ENCODE data around the gene DHRS4.

Gene DHRS4

DNA sequence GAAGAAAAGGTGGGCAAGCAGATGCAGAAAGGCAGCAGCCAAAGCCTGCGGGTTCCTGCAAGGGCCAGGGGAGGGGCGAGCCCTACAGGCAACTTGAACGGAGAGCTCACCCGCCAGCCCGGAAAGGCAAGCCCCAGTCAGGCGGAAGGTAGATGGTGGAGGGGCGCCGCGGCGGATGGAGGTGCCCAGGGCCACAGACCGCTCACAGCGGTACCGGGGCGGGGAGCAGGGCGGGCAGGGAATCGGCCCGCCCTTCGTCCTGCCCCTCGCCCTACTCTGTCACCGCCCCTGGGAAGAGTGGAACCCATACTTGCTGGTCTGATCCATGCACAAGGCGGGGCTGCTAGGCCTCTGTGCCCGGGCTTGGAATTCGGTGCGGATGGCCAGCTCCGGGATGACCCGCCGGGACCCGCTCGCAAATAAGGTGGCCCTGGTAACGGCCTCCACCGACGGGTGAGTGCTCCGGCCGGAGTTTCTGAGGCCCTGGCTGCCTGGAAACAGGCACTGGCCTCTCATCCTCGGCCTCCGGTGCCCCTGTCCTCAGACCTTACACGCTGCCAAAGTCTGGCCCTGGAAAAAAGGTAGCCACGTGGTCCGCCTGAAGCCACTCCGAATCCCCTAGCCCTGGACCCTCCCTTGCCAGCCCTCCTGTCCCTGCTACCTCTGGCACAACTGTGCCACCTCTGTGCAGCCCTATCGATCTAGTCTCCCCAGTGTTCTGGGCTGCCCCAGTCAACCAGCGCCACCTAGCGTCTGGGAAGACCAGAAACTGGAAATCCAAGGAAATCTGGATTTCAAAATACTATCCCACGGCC, at the start of gene DHRS4:
TSS of gene DHRS4 (plus strand) at position 307 of the 815 bp plus-strand sequence. CDS start at position 326, 19 bp downstream.
- Histone ChIP-seq H3K36me3 (ENCODE audit: control insufficient read depth, insufficient read depth, low read length) (no peaks in the 10 kb centered on the region), H3K27me3 (replicated peaks; ENCODE audit: control insufficient read depth, insufficient read depth, low read length) (no peaks in the 10 kb centered on the region), H3K4me3 (replicated peaks; ENCODE audit: low read depth, low read length) (peak within 1 kb of the TSS; percentile 95)
- TF ChIP-seq, protein P1, sequence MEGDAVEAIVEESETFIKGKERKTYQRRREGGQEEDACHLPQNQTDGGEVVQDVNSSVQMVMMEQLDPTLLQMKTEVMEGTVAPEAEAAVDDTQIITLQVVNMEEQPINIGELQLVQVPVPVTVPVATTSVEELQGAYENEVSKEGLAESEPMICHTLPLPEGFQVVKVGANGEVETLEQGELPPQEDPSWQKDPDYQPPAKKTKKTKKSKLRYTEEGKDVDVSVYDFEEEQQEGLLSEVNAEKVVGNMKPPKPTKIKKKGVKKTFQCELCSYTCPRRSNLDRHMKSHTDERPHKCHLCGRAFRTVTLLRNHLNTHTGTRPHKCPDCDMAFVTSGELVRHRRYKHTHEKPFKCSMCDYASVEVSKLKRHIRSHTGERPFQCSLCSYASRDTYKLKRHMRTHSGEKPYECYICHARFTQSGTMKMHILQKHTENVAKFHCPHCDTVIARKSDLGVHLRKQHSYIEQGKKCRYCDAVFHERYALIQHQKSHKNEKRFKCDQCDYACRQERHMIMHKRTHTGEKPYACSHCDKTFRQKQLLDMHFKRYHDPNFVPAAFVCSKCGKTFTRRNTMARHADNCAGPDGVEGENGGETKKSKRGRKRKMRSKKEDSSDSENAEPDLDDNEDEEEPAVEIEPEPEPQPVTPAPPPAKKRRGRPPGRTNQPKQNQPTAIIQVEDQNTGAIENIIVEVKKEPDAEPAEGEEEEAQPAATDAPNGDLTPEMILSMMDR (IDR thresholded peaks at IDR 0.05; ENCODE audit: insufficient read depth, low read length, poor library complexity, severe bottlenecking), result peak; percentile 95
- DNase-seq (ENCODE audit: extremely low read depth, insufficient read length), result peak; percentile 87

GRCh38 chr14:23910101-23910875, 43.3 kb upstream of the DHRS4 start:
- no peaks in the 10 kb centered on the region for H3K27me3 ChIP-seq (replicated peaks; ENCODE audit: control insufficient read depth, insufficient read depth, low read length)
- TF ChIP-seq, protein P1 (IDR thresholded peaks at IDR 0.05; ENCODE audit: insufficient read depth, low read length, poor library complexity, severe bottlenecking), result peak; percentile 90
- no peak overlapping the region for H3K4me3 ChIP-seq (replicated peaks; ENCODE audit: low read depth, low read length)
- H3K36me3 ChIP-seq (ENCODE audit: control insufficient read depth, insufficient read depth, low read length), result no peaks in the 10 kb centered on the region
- DNase-seq (ENCODE audit: extremely low read depth, insufficient read length), result no peak

DNA sequence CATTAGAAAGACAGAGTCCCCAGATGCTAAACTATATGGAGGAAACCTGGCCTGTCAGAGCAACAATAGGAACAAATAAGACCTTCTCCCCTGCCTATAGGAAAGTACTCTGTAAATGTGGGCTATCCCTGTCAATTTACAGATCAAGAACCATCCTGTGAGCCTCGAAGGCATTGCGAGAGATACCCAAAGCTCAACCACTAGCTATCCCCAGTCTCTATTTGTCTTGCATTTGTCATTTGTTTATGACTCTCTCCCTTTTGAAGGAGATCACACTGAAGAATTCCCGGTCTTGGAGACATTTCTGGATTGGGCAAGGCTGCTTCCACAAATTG, 42.7 kb upstream of the DHRS4 start:
- no peak overlapping the region for H3K4me3 ChIP-seq (replicated peaks; ENCODE audit: low read depth, low read length)
- no peaks in the 10 kb centered on the region for H3K36me3 ChIP-seq (ENCODE audit: control insufficient read depth, insufficient read depth, low read length)
- no peak for DNase-seq (ENCODE audit: extremely low read depth, insufficient read length)
- H3K27me3 ChIP-seq (replicated peaks; ENCODE audit: control insufficient read depth, insufficient read depth, low read length), result no peaks in the 10 kb centered on the region
- TF ChIP-seq, protein P1 (IDR thresholded peaks at IDR 0.05; ENCODE audit: insufficient read depth, low read length, poor library complexity, severe bottlenecking), result no peak

- Histone ChIP-seq H3K27me3 (replicated peaks; ENCODE audit: control insufficient read depth, insufficient read depth, low read length) (no peaks in the 10 kb centered on the region), H3K4me3 (replicated peaks; ENCODE audit: low read depth, low read length) (no peak overlapping the region), H3K36me3 (ENCODE audit: control insufficient read depth, insufficient read depth, low read length) (no peaks in the 10 kb centered on the region)
- TF ChIP-seq, protein P1 (IDR thresholded peaks at IDR 0.05; ENCODE audit: insufficient read depth, low read length, poor library complexity, severe bottlenecking), result no peak
- DNase-seq (ENCODE audit: extremely low read depth, insufficient read length), result no peak
Measured at GRCh38 chr14:23915559-23915958, 38.0 kb upstream of the DHRS4 start.

DNA sequence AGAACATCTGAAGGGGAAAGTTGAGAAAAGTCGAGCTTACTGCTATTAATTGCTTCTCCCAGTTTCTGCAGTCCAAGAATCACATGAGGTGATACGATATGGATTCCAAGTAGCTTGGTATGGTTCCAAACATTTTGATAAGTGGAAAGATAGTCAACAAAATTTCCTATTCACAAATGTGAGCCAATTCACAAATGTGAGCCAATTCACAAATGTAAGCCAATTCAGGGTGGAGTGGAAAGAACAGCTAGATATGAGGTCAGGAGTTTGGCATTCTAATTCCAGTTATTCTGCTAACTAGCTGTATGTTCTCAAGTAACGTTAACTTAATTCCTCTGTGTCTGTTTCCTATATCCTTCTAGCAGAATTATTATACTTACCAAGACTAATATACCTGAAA, 37.6 kb upstream of the DHRS4 start:
- DNase-seq (ENCODE audit: extremely low read depth, insufficient read length), result no peak
- H3K4me3 ChIP-seq (replicated peaks; ENCODE audit: low read depth, low read length), result no peak overlapping the region
- H3K27me3 ChIP-seq (replicated peaks; ENCODE audit: control insufficient read depth, insufficient read depth, low read length), result no peaks in the 10 kb centered on the region
- TF ChIP-seq, protein P1 (IDR thresholded peaks at IDR 0.05; ENCODE audit: insufficient read depth, low read length, poor library complexity, severe bottlenecking), result no peak
- H3K36me3 ChIP-seq (ENCODE audit: control insufficient read depth, insufficient read depth, low read length), result no peaks in the 10 kb centered on the region

Measured in GM06990 (cell line).